NCI-H345 (cell line): Measurements from ENCODE around the gene GPR183.

Experiments used
- DNase-seq: peaks from one replicate; lab custom pipeline; 2025; lab: John Stamatoyannopoulos, UW

The GPR183 gene

DNA sequence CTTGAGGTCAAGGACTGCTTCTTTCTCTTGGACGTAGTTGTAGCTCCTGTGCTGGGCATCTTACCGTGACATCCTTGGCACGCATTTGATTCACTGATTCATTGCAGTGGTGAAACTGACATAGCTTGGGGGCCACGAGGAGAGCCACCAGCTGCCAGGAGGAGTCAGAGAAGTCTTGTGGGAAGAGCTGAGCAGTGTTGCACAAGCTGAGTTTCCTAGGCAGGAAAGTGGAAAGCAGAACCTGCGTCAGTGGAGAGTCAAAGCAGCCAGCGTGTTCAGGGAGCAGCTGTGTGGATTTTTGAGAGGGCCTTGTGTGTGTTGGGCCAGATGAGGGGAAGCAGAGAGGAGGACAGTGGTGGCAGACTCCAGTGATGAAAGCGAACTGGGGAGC, 5.3 kb upstream of the GPR183 start:
- DNase-seq: no peak

DNA sequence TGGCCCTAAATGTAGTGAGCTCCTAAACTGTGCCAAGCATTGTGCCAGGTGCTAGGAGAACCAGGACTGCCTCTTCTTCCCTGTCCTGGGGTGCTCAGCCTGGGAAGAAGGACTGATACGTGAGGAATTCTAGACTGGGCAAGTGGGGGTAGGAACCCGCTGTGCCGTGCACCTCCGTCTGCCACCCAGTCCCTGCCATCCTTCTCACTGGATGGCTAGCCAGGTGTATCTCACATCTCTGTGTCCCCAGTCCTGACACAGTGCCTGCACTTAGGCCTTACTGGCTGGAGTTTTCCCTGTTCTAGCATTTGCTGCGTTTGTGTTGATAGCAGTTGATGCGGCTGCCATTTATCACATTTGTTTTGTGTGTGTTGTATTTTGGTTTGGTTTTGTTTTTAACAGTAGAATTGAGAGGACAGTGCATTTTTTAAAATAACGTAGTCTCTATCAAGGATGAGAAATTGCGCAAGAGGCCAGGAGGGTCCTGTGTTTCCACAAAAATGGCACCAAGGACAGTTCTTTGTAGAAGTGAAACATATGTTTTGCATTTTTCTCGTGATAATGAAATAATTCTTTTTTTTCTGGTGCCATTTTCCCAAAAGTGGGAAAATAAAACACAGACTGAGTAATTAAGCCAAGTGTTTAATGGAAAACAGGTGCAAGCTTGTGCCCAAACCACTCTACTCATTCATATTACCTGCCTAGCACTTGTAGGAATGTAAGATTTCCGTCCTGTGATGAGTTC, 4.7 kb upstream of the GPR183 start:
- no peak for DNase-seq

DNA sequence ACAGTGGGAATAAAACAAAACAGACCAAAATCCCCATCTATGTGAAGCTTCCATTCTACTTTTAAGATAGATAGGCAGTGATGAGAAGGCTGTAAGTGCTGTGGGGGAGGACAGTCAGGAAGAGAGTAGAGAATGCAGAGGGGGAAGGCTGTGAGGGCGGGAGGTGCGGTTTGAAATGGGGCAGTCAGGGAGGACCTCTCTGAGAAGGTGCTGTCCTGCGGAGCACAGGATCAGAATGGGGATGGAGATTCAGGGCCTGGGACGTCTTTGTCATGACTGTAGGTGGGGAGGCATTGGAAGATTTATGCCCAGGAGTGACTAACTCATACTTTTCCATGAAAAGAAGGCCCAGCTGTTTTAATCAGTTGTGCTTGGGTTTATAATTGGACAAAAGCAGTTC, 3.9 kb upstream of the GPR183 start:
- no peak for DNase-seq

DNA sequence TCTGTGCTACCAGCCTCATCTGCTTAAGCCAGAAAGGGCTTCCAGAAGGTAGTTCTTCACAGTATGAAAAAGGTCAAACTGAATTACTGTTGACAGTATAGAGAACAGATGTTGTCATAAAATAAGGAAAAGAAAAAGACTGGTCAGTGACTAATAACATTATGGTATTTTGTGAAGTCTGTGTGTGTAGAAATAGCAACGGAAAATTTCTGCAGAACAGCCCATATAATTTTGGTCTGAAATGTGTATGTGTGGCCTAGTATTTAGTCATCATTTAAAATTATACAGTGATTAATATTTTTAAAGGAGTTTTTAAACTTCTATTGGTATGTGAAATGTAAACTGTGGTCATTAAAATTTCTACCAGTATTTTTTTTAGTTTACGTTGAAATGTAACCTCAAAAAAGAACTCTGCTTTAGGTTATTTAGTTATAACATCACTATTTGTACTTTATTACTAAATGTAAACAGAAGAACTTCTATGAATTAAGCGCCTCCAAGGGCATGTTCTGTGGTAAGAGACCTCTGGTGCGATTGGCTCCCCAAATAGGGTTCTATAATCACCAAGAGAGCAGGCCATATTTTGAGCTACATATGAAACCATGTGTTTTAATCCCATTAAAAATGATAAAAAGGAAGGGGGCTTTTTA, 3.3 kb upstream of the GPR183 start:
- DNase-seq: no peak

DNA sequence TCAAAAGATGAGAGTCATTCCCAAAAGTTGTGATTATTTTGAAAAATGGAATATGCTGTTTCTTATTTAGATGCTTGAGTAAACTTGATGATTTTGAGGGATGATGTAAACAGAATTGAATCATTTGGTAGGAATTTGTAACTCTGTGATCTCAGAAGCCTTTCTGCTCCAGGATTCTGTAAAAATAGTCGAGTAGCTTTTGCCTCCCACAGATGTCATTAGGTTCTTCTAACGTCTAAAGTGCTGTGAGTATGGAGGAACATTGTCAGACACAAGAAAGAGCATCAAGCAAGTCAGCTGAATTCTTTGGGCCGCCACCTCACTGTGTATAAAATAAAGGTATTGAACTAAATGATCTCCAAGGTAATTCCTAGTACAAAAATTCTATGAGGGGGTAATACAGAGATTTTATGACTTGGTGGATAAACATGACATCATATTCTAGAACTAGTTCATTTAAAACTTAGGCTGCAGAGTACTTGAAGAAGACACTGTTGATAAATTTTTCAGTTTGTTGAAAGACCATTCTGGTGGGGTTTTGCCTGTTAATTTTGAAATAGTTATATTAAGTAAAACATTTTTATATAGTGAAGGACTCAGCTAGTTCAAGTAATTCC, 1.4 kb upstream of the GPR183 start:
- DNase-seq: no peak

DNA sequence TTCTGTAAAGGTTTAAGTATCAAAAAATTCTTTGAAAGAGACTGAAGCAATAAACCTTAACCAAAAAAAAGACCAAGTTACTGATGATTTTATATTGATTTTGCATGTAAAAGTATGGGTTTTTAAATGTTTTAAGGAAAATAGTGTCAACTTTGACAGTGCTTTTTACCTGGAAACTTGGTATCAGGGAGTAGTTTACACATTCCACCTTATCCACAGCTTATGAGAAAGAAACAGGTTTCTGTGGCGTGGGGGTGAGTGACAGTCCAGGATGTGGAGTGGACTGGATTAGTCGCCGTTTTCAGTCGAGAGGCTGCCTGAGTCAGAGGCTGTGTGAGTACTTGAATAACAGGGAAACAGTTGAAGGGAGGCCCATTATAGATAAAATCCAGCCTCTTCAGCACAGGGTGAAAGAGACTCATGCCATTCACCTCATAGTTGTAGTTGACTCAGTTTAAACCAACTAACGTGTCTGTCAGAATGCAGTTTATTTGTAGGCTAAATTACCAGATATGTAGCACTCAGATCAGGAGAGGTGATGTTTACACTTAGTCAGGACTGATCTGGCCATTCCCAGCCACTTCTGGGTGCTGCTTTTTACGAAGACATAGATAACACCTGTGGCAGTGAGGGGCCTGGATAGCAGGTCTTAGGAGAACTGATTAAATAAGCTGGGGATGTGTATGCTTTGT, 595 bp upstream of the GPR183 start:
- DNase-seq: no peak

DNA sequence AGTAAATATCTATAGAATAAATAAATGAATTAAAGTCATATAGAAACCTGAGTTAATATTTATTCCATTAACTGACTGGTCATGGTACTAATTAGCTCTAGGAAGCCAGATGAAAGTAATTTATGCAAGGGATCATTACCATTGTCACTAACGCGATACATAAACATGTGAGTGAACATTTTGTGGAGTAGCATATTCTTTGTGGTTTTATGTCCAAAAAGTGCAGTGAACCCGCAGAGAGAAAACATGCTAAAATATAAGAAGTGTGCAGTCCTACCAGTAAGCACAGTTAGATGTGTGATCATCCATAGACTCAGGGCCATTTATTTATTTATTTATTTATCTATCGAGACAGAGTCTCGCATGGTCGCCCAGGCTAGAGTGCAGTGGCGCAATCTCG, 1.6 kb downstream of the GPR183 start:
- no peak for DNase-seq

DNA sequence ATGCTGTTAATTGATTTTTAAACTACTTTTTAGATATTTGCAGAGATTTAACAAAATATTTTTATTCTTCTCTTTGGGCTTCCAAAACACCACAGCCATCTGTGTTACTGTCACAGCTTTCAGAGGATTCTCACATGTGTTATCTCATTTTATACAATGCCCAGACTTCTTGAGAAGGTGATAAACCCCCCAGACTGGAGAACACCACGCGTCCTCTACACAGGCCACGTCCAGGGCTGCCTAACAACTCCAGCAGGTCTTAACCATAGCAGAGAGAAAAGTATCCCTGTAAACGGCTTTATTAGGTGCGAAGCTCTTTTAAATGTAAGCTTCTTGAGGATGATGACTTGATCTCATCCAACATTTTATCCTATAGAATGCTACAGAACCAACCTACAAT, 2.0 kb downstream of the GPR183 start:
- no peak for DNase-seq

DNA sequence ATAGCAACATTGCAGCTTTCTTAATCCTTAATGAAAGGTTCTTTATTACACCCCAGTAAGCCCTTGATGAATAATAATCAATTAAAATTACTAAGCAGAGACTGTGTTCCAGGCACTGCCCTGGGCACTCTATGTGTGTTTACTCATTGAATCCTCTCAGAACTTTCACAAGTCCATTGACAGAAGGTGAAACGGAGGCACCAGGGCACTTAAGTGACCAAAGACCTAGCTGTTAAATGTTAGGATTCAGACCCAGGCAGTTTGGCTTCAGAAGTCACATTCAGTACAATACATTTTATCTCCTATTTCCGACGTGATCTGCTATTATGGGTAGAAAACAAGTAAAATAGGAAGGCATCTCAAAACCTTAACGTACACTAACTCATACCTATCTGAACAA, 2.7 kb downstream of the GPR183 start:
- DNase-seq: no peak

DNA sequence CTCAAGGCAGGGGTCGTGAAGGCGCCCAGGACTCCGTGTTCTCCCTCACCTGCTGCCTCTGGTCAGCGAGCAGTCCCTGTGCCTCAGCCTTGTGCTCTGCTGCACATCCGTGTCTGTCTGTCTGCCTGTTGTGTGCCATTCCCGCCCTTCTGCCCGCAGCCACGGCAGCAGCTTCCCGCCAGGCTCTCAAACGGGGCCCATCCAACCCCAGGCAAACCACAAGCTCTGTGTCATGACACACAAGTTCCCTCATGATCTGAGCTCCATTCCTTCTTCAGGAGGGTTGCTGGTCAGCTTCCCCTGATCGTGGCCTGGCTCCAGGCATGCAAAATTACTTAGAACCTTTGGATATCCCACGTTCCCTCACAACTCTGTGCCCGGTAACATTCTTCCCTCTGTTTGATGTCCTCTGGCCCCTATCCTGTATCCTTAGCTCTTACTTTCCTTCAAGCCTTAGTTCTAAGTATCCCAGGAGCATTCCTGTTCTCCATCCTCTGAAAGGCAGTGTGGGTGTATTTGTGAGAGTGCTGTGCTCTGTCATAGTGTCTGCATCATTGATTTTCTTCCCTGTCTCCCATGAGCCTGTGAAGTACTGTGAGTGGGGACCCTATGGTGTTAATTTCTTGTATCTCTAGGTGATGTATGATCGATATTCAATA, 3.2 kb downstream of the GPR183 start:
- DNase-seq: no peak

DNA sequence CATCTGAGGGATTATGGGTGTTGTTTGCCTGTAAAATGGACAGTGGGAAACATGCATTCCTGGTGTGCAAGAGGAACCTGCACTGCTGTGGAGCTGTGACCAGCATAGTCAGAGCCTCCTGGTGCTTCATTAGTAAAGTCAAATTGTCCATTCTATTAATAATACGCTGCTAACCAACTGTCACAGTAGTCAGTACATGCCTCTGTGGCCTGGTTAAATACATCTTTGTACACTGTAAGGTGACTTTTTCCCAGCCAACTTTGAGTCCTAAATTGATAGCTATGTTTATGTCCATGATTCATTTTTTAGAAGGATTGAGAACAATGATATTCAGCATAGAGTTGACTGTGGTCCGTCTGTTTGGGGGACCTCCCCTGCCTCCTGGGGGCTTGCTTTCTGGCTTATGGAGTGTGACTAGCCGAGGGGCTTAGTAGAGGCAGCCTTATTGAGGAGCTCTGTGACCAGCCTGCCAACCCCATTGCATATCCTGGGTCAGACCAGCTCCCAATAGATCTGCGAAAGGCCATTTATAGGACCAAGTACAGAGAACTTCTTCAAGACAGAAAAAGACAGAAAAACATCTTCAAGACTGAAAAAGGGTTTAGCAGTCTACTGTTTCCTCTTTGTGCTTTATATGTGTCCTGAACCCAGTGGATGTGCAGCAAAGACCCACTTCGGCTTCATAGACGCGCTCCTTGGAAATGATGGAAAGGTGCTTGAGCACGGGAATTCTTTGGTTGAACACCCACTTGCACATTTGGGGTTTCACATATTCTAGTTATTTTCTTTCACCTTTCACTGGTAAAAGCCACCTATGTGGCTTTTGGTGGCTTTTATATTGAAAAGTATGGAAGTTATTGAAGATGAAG, 4.3 kb downstream of the GPR183 start:
- DNase-seq: no peak

DNA sequence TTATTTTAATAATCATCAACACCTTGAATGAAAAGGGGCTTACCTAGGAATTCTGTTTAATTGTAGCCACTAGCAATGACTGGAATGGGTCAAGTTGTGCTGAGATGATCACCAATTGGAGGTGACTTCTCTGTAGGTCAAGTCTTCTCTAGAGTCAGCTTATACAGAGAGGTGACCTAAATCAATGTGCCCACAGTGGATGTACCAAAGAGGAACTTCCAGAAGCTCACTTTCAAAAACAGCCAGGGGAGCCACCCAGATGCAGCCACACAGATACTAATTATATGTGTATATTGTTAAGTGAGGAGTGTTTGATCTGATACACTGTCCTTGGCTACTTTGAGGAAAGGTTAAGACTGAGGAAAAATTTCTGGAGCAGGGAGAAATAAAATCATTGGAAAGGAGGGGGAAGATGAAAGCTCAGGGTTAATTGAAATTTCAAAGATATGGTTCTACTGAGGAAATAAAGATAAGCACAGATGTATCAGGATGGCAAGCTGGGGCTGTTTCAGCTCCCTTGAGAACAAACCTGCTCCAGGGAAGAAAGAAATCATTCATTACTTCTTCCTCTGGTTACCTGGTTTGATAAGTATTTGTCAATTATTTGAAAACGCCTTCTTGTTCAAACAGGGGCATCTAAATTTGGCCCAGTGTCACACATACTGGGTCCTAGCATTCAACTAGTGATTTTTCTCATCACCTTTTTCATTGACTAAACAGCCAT, 5.1 kb downstream of the GPR183 start:
- DNase-seq: no peak

DNA sequence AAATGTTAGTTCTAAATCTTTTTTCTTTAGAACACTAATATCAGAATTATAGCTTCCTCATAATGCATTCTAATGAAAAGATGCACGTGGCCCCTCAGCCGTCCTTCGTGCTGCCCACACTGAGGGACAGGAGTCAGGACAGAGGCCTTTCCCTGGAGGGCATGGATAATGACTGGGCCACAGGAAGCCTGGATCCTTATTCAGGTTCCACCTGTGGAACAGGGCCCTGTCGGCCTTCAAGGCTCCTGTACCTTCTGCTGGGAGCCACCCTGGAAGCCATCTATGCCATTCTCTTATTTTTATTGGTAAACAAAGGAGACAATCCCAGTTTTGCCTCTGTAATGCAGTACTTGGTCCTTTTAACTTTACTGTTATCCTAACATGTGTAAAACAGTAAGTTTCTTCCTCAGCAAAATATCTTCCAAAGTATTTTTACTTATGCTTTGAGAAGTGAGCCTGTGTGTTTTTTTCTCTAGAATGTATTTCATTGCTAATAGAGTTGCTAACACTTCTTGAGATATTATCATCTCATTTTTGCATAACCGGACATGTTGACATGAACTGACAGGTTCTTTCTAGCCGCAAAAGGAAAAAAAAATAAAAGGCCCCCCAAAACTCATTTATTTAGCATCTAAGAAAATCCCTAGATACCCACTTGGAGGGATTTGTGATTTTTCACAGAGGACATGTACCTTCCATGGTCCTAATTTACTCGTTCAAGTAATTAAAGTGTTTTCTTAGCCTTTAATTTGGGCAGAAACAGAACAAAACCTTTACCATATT, 6.0 kb downstream of the GPR183 start:
- no peak for DNase-seq

DNA sequence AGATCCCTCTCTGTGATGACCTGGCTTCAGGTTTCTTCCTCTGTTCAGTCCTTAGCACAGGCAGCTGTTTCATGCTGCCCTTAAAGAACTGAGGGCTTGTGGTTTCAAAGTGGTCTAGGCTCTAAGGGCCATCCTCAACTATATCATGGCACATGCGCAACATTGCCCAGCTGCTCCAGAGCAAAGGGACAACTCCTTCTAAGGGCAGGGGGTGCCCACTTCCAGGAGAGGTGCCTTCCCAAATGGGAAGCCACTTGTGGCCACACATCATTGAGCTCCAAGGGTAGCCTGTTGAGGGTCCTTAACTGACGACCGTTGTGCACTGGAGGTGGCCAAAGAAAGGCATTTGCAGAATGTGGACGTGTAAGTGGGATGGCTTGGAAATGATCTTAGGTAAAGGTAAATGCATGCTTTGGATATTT, 7.3 kb downstream of the GPR183 start:
- no peak for DNase-seq

DNA sequence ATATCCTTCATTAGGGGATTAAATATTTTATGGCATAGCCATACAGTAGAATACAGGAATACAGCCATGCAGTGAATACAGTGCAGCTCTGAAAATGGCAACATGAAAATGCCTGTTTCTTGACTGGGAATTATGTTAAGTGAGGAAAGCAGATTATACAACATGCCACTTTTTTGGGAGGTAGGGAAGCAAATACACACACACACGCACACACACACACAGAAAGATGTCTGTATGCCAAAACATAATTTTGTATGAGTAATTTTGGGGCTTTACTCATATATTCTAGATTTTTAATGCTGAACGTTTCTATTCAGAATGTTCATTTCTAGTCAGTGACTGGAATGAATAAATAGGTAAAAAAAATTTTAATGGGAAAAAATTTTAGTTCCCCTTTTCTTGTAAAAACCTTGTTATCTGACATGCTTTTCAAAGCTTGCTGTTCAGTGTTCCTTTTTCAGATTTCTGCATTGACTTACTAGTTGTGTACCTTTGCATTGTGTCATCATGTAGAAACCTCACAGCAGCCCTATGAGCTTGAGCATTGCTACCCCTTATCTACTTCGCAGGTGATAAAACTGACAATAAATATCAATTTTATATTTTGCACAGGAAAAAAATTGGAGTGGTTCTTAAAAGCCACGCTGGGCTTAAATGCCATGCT, 7.8 kb downstream of the GPR183 start:
- DNase-seq: no peak

DNA sequence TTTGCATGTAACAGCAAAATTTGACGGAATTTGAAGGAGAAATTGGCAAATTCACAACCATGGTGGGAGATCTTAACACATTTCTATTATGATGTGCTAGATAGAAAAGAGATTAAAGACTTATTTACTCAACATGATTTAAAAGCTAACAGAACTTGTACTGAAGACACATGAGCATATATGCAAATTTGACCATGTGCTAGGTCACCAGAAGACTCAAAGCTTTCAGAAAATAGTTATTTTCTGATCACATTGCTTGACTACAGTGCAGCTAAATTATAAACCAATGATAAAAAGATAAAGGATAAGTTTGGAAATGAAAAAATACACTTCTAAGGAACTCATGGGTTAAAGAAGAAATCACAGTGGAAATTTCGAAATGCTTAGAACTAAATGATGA, 9.1 kb downstream of the GPR183 start:
- DNase-seq: no peak

DNA sequence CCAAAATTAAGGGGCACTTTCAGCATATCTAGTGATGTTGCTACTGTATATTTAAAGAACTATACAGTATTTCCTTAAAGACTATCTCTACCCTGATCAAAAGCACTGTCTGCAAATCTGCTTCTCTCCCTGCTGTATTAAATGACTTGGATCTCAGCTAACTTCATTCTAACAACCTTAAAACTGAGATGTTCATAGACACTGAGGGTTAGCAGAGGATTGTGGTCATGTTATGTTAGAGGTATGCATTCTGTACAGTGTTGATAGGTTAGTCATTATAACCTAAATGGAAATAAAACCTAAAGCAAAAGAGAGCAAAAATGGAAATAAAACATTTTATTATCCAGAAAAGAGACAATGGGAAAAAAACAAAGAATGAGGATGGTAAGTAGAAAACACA, 9.9 kb downstream of the GPR183 start:
- no peak for DNase-seq

DNA sequence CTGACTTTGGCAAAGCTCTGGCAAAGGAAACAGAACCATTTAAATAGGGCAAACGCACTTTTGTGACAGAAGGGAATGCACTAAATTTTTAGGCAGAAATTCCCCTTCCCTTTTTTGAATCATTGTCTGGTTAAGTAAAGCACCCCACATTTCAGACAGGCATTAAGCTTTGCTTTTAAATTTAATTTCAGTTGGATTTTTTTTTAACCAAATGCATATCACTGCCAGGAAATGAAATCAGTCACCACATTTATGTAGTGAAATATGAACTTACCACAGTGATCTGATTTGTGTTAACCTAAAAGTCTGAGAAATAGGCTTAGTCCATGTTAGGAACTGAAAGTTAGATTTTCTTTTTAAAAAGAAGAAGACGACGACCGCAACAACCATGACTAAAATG, 10.8 kb downstream of the GPR183 start:
- no peak for DNase-seq

DNA sequence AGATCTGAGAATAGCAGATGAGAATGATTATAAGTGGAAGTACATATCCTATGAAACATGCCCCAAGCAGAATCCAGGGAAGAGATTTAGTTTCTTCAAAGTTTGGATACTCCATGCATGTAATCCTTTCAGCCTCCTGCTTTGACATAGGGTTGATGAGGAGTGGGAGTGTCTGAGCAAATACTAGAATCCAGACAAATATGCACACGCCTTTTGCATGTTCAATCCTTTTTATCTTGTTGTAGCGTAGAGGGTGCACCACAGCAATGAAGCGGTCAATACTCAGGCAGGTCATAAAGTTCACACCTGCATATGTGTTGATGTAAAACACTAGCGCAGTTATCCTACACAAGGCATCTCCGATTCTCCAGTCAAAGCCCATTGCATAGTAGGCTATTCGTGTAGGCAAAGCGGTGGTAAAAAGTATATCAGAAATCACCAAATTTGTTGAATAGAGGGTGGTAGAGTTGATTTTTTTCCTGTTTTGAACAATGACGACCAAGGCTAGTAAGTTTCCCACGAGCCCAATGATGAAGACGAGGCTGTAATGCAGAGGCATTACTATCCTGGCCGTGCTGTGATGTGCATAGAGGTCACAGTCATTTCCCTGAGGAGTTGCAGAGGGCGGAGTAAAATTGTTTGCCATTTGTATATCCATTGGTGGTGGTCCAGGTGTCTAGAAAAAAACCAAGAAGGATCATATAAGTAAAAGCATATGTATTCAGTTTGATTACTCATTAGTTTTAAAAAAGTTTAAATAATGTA, 11.5 kb downstream of the GPR183 start:
- no peak for DNase-seq
